ENCODE measurements around the gene SDSL. TPM values are rescaled to one million over a fixed set of nuclear protein-coding genes. Genes with fewer than 3 reads are reported as not detected.

Gene SDSL
- polyA plus RNA-seq, 3 donors, result 4.6 to 10.0 (median 6.5) TPM

DNA sequence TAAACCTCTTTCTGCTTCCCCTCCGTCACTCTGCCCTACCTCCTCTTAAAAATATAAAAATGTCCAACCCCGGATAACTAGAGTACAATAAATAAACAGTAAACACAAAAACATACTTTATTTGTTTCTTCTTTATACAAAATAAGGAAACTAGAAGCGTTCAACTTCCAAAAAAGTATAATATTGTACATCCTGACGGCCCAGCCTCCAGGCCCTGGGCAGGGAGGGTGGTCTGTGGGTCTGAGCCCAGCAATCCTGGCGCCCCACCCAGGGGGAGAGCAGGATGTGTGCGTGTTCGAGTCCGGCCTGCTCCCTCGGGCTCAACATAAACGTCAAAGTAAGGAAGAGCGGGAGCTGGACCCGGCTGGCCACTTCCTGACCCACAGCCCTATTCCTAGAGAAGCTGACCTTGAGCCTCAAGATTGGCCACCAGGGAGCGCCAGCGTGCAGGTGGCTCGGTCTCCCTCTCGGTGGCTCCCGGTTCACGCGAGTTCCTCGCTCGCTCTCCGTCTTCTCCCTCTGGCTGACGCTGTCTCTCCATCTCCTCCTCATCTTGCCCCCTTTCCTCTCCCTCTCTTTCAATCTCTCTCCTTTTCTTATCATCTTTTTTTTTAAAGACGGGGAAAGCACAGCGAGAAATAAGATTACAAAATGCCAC lies 40.1 kb downstream of the SDSL start:
- TF ChIP-seq, protein P1, sequence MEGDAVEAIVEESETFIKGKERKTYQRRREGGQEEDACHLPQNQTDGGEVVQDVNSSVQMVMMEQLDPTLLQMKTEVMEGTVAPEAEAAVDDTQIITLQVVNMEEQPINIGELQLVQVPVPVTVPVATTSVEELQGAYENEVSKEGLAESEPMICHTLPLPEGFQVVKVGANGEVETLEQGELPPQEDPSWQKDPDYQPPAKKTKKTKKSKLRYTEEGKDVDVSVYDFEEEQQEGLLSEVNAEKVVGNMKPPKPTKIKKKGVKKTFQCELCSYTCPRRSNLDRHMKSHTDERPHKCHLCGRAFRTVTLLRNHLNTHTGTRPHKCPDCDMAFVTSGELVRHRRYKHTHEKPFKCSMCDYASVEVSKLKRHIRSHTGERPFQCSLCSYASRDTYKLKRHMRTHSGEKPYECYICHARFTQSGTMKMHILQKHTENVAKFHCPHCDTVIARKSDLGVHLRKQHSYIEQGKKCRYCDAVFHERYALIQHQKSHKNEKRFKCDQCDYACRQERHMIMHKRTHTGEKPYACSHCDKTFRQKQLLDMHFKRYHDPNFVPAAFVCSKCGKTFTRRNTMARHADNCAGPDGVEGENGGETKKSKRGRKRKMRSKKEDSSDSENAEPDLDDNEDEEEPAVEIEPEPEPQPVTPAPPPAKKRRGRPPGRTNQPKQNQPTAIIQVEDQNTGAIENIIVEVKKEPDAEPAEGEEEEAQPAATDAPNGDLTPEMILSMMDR (IDR thresholded peaks at IDR 0.05), result peak; percentile 78
- Histone ChIP-seq H3K9me3 (replicated peaks in 1 of 2; ENCODE audit: control insufficient read depth in 1 of 2, insufficient read depth in 1 of 2, low read length in 2 of 2) (peaks cover 0 to 20% of the 10 kb centered on the region in 2 donors), H3K27me3 (ENCODE audit: control insufficient read depth in 2 of 2, insufficient read depth in 2 of 2, low read length in 2 of 2) (peaks cover 50 to 74% of the 10 kb centered on the region in 2 donors), H3K4me1 (ENCODE audit: control insufficient read depth in 1 of 2, insufficient read depth in 2 of 2, low read length in 2 of 2) (peaks cover 5 to 14% of the 10 kb centered on the region in 2 donors), H4K20me1 (ENCODE audit: insufficient read depth, low read length) (no peaks in the 10 kb centered on the region), H3K36me3 (replicated peaks in 1 of 2; ENCODE audit: control insufficient read depth in 1 of 2, insufficient read depth in 2 of 2, low read length in 2 of 2) (no peaks in the 10 kb centered on the region), H3K4me3 (replicated peaks in 1 of 3; ENCODE audit: low read depth in 2 of 3, low read length in 3 of 3) (peak overlapping the region in 1 of 3 experiments; percentile 63), H2AFZ (ENCODE audit: insufficient read depth, low read depth, low read length, poor library complexity, severe bottlenecking) (peak overlapping the region; percentile 35), H3K9ac (ENCODE audit: insufficient read depth, low read length, poor library complexity, severe bottlenecking) (no peak overlapping the region), H3K27ac (ENCODE audit: low read depth in 1 of 2, low read length in 2 of 2) (no peak overlapping the region), H3K79me2 (ENCODE audit: insufficient read depth, low read length) (no peaks in the 10 kb centered on the region), H3K4me2 (replicated peaks; ENCODE audit: extremely low read depth, low read length, poor library complexity, severe bottlenecking) (peak overlapping the region; percentile 69)
- peaks cover 0 to 21% (median 16%) of the 10 kb centered on the region in 7 donors for H3K9me3 Mint-ChIP-seq
- H3K27ac Mint-ChIP-seq, result peak overlapping the region in 1 of 7 donors; percentile 55
- peaks cover 66 to 94% (median 84%) of the 10 kb centered on the region in 3 donors for H3K27me3 Mint-ChIP-seq (ENCODE audit: low read depth in 3 of 3)
- intact Hi-C loops (cut with micrococcal nuclease), result loop anchor here (5.0 kb wide), 1 partner anchor 450 kb away; no protein-coding TSS in a partner anchor
- WGBS (ENCODE audit: insufficient coverage), result 5% methylated on average over 20 of the region's 25 CpGs
- H3K36me3 Mint-ChIP-seq, result peaks cover 0 to 12% of the 10 kb centered on the region in 2 donors
- peaks cover 22% of the 10 kb centered on the region for H3K4me1 Mint-ChIP-seq
- H3K4me3 Mint-ChIP-seq, result peak overlapping the region; percentile 70 to 93
- peak; percentile 65 to 71 (median 70) for DNase-seq

DNA sequence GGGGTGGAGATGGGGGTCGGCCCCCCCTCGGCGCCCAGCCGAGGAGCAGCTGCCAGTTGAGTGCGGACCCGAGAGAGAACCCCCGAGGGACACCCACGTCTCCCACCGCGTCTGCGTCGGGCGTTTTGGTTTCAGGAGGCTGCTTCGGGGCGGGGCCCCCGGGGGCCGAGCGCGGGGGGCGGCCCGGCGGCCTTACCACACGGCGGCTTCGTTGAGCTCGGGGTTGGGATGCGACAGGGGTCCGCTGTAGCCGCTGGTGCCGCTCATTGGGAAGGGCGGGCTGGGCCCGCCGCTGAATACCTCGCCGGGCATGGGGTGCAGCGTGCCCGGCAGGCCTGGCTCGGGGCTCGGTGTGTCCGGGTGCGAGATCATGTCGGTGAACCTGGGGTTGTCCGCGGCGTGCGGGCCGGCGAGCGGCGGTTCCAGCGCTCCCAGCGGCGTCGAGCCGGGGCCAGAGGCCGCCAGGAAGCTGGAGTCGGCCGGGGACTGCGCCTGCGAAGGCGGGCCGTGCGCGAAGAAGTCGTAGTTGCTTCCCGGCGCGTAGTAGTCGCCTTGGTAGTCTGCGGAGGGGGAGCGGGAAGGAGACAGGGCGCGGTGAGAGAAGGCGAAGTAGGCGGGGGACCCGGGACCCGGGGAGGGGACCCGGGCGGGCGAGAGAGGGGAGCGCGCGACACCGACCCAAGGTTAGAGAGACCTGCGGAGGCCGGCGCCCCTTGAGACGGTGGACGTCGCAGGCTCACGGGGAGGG lies 41.0 kb downstream of the SDSL start:
- Histone ChIP-seq H3K79me2 (ENCODE audit: insufficient read depth, low read length) (no peaks in the 10 kb centered on the region), H3K9me3 (replicated peaks in 1 of 2; ENCODE audit: control insufficient read depth in 1 of 2, insufficient read depth in 1 of 2, low read length in 2 of 2) (peaks cover 3 to 21% of the 10 kb centered on the region in 2 donors), H3K36me3 (replicated peaks in 1 of 2; ENCODE audit: control insufficient read depth in 1 of 2, insufficient read depth in 2 of 2, low read length in 2 of 2) (no peaks in the 10 kb centered on the region), H3K4me2 (replicated peaks; ENCODE audit: extremely low read depth, low read length, poor library complexity, severe bottlenecking) (peak overlapping the region; percentile 29), H3K4me3 (replicated peaks in 1 of 3; ENCODE audit: low read depth in 2 of 3, low read length in 3 of 3) (no peak overlapping the region), H3K27me3 (ENCODE audit: control insufficient read depth in 2 of 2, insufficient read depth in 2 of 2, low read length in 2 of 2) (peaks cover 59 to 84% of the 10 kb centered on the region in 2 donors), H3K4me1 (ENCODE audit: control insufficient read depth in 1 of 2, insufficient read depth in 2 of 2, low read length in 2 of 2) (peaks cover 5 to 20% of the 10 kb centered on the region in 2 donors), H2AFZ (ENCODE audit: insufficient read depth, low read depth, low read length, poor library complexity, severe bottlenecking) (no peak overlapping the region), H3K27ac (ENCODE audit: low read depth in 1 of 2, low read length in 2 of 2) (no peak overlapping the region), H4K20me1 (ENCODE audit: insufficient read depth, low read length) (no peaks in the 10 kb centered on the region), H3K9ac (ENCODE audit: insufficient read depth, low read length, poor library complexity, severe bottlenecking) (no peak overlapping the region)
- intact Hi-C loops (cut with micrococcal nuclease), result loop anchor here (5.0 kb wide), 1 partner anchor 449 kb away; no protein-coding TSS in a partner anchor
- Mint-ChIP-seq H3K27me3 (ENCODE audit: low read depth in 3 of 3) (peaks cover 72 to 94% (median 93%) of the 10 kb centered on the region in 3 donors), H3K4me3 (peak overlapping the region in 1 of 2 donors; percentile 82), H3K36me3 (peaks cover 0 to 12% of the 10 kb centered on the region in 2 donors), H3K4me1 (peaks cover 24% of the 10 kb centered on the region), H3K27ac (peak overlapping the region in 1 of 7 donors; percentile 40), H3K9me3 (peaks cover 0 to 24% (median 19%) of the 10 kb centered on the region in 7 donors)
- TF ChIP-seq, protein P1 (IDR thresholded peaks at IDR 0.05), result no peak
- DNase-seq, result no peak
- 2% methylated on average over 91 of the region's 91 CpGs for WGBS (ENCODE audit: insufficient coverage)

Data from CD14-positive monocyte (primary cell).